HL-60 (cell line): ENCODE measurements around the gene R3HDM2.

ENCODE experiments used
- GABPA ChIP-seq: IDR thresholded peaks from 2 replicates; pipeline ENCODE4 v1.6.1; 2012; ENCODE audit warnings: low read depth
- TF ChIP-seq, protein P1 (sequence below): IDR thresholded peaks from one replicate; pipeline ENCODE4 v1.5.1; 2011; ENCODE audit warnings: low read length, control low read depth, inconsistent platforms; ENCODE audit not compliant: insufficient read depth
- TF ChIP-seq, protein P2 (sequence below): IDR thresholded peaks from 2 replicates; pipeline ENCODE4 v1.6.1; 2012; ENCODE audit warnings: low read depth; ENCODE audit not compliant: insufficient replicate concordance

DNA sequence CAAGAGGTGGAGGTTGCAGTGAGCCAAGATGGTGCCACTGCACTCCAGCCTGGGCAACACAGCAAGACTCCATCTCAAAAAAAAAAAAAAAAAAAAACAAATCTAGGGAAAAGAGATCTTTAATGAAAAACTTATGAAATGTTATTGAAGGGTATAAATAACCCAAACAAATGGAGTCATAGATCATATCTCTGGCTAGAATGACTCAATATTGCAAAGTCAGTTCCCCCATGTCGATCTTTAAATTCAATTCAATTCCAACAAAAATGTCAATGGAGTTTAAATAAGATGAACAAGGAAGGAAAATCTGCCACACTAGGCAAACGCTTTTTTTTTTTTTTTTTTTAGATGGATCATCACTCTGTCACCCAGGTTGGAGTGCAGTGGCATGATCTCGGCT lies 78.7 kb downstream of the R3HDM2 start:
- no peak for TF ChIP-seq GABPA
- TF ChIP-seq, protein P1, sequence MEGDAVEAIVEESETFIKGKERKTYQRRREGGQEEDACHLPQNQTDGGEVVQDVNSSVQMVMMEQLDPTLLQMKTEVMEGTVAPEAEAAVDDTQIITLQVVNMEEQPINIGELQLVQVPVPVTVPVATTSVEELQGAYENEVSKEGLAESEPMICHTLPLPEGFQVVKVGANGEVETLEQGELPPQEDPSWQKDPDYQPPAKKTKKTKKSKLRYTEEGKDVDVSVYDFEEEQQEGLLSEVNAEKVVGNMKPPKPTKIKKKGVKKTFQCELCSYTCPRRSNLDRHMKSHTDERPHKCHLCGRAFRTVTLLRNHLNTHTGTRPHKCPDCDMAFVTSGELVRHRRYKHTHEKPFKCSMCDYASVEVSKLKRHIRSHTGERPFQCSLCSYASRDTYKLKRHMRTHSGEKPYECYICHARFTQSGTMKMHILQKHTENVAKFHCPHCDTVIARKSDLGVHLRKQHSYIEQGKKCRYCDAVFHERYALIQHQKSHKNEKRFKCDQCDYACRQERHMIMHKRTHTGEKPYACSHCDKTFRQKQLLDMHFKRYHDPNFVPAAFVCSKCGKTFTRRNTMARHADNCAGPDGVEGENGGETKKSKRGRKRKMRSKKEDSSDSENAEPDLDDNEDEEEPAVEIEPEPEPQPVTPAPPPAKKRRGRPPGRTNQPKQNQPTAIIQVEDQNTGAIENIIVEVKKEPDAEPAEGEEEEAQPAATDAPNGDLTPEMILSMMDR = no peak
- TF ChIP-seq, protein P2, sequence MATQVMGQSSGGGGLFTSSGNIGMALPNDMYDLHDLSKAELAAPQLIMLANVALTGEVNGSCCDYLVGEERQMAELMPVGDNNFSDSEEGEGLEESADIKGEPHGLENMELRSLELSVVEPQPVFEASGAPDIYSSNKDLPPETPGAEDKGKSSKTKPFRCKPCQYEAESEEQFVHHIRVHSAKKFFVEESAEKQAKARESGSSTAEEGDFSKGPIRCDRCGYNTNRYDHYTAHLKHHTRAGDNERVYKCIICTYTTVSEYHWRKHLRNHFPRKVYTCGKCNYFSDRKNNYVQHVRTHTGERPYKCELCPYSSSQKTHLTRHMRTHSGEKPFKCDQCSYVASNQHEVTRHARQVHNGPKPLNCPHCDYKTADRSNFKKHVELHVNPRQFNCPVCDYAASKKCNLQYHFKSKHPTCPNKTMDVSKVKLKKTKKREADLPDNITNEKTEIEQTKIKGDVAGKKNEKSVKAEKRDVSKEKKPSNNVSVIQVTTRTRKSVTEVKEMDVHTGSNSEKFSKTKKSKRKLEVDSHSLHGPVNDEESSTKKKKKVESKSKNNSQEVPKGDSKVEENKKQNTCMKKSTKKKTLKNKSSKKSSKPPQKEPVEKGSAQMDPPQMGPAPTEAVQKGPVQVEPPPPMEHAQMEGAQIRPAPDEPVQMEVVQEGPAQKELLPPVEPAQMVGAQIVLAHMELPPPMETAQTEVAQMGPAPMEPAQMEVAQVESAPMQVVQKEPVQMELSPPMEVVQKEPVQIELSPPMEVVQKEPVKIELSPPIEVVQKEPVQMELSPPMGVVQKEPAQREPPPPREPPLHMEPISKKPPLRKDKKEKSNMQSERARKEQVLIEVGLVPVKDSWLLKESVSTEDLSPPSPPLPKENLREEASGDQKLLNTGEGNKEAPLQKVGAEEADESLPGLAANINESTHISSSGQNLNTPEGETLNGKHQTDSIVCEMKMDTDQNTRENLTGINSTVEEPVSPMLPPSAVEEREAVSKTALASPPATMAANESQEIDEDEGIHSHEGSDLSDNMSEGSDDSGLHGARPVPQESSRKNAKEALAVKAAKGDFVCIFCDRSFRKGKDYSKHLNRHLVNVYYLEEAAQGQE = no peak
